ENCODE measurements around the gene RELL2. TPM values are rescaled to one million over a fixed set of nuclear protein-coding genes. Genes with fewer than 3 reads are reported as not detected.

Gene RELL2
- total RNA-seq = 9.4 and 12.3 TPM in 2 replicates

DNA sequence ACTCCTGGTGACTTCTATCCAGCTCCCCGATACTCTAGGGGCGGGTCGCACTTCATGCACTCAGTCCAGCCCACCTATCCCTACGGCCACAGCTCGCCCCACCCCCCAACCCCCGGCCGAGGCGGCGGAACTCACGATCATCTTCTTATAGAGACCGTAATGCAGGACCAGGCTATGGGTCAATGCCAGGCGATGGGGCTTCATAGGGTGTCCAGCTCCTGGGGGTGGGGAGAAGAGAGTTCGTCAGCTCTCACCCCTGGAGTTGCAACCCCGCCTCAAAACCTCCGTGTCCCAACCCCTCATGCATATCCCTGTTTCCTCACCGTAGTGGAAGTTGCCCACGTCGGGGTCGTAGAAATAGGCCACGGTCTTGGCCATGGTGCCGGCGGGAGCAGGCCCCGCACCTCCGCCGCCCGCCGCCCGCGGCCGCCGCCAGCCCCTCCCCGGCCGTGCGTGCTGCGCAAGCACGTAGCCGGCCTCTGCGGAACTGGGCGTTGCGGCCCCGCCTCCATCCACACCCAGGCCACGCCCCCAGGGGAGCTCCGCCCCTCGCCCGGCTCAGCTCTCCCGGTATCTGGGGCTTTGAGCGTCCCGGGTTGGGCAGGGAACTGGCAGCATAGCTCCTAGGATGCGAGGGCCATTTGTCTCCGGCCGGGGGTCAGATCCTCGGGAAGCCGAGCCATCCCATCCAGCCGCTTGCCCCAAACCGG, at the start of gene RELL2, which contains the start of gene HDAC3:
Gene RELL2, plus strand, starts transcription at position 585 of the 710 bp plus-strand sequence. CDS start 1,229 bp downstream, outside the sequence.
Gene HDAC3, minus strand, starts transcription at position 437 of the 710 bp plus-strand sequence. Its CDS starts 59 bp downstream, at position 378.

GRCh38 chr5:141618804-141619554, 17.8 kb upstream of the RELL2 start, which contains the start of gene DIAPH1:
Gene DIAPH1 (minus strand): TSS chr5:141619000. CDS start chr5:141618914, 86 bp downstream.

DNA sequence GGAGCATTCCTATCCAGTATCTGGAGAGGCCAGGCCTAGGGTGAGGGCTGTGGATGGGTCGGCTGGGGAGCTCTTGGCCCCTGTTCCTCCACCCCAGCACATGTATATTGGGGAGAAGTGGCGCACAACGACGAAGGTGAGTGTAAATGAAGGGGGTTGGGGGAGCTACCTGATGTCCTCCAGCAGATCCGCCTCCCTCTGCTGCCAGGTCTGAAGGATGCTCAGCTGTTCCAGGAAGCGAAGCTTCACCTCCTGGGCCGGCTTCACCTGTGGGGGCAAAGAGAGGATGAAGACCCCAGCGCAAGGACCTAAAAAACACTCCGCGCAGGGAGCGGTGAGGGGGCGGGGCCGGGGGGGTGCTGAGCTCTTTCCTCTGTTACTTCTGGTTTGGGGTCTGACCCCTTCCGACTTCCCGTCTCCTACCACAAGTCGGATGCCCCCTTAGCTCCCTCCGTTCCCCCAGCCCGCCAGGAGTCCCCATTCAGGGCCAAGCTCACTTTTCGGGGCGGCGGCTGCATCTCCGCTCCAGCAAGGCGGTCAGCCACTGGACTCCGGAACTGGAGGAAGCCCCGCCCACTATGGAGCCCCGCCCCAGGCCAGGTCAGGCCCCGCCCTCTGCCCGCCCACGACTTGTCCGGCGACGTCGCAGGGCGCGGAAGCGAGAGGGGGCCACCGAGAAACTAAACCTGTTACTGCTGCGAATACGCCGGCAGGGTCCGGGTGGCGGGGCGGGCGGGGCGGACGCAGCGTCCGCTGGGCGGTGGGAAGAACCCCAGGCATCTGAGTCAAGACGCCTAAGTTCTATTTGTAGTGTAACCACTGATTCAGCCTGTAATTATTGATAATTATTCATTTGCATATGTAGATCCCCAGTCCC, 14.3 kb downstream of the RELL2 start, which contains the start of gene FCHSD1:
Gene FCHSD1, minus strand, starts transcription at position 568 of the 877 bp plus-strand sequence. Its CDS starts 50 bp downstream, at position 518.

DNA sequence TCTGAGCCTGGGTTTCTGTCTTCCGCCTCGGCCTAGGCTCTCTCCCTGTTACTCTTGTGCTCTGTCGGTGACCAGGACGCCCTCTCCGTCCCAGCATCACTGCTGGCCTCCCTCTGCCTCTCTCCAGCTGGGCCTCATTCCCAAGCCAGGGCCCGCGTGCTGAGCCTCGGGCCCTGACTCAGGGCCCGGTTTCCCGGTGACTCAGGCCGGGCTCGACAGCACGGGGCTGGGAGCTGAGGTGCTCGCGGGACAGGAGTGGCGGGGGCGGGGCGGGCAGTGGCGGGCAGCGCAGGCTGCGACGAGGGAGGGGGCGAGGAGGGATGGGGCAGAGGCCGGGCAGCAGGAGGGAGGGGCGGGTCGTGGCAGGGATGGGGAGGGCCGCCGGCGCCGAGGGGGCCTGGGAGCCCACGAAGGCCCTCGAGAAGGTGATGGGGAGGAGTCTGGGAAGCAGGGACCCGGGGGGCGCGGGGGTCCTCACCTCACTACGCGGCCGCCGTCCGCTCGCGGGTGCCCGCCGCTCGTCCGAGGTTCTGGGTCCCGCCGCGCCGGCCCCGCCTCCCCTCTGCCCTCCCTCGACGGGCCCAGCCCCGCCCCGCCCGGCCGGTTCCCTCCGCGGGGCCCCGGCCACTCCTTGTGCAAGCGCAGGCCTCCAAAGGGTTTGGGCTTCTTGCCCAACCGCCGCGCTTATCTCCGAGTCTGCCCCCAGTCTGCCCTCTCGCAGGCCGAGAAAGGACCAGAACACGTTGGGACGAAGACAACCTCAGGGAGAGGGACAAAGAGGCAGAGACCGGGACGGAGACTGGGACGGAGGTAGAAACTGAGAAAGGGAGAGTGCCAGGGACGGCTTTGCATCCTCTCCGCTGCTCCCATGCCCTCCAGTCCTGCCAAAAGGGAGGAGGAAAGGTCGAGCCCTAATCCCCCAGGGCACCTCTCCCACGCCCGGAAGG, 45.2 kb downstream of the RELL2 start, which contains the start of gene ARAP3:
Gene ARAP3, minus strand, starts transcription at position 536 of the 947 bp plus-strand sequence. CDS start 1,744 bp downstream, outside the sequence.

Other genes with a start within 250 kb of the RELL2 start
- 2.2 and 3.0 TPM in 2 replicates for gene PCDHGB4, start 249.3 kb upstream of the RELL2 start, total RNA-seq
- 0.35 and 0.51 TPM in 2 replicates for gene PCDHGA8, start 244.4 kb upstream of the RELL2 start, total RNA-seq
- gene PCDHGB5, start 239.1 kb upstream of the RELL2 start, total RNA-seq = 6.1 and 7.2 TPM in 2 replicates
- 1.2 and 1.8 TPM in 2 replicates for gene PCDHGA9, start 234.2 kb upstream of the RELL2 start, total RNA-seq
- 1.1 and 1.5 TPM in 2 replicates for gene PCDHGB6, start 229.0 kb upstream of the RELL2 start, total RNA-seq
- gene PCDHGA10, start 224.0 kb upstream of the RELL2 start, total RNA-seq = 4.7 and 6.2 TPM in 2 replicates
- gene PCDHGB7, start 219.3 kb upstream of the RELL2 start, total RNA-seq = 3.2 and 4.1 TPM in 2 replicates
- gene PCDHGA11, start 215.9 kb upstream of the RELL2 start, total RNA-seq = 3.3 and 5.2 TPM in 2 replicates
- 4.7 and 5.6 TPM in 2 replicates for gene PCDHGA12, start 206.5 kb upstream of the RELL2 start, total RNA-seq
- gene PCDHGC3, start 161.0 kb upstream of the RELL2 start, total RNA-seq = 21.0 and 27.2 TPM in 2 replicates
- gene PCDHGC4, start 152.0 kb upstream of the RELL2 start, total RNA-seq = 0.05 and 0.21 TPM in 2 replicates
- 0.79 and 1.1 TPM in 2 replicates for gene PCDHGC5, start 147.9 kb upstream of the RELL2 start, total RNA-seq
- gene DIAPH1, start 18.0 kb upstream of the RELL2 start, total RNA-seq = 91.6 and 106 TPM in 2 replicates
- gene HDAC3, start 148 bp upstream of the RELL2 start, total RNA-seq = 66.1 and 66.9 TPM in 2 replicates
- gene FCHSD1, start 14.4 kb downstream of the RELL2 start, total RNA-seq = 12.3 and 20.4 TPM in 2 replicates
- gene ARAP3, start 45.2 kb downstream of the RELL2 start, total RNA-seq = 6.9 and 11.6 TPM in 2 replicates
- 50.3 and 60.9 TPM in 2 replicates for gene PCDH1, start 241.4 kb downstream of the RELL2 start, total RNA-seq